Measurements from ENCODE around the gene LSM10. TPM values are rescaled to one million over a fixed set of nuclear protein-coding genes. Genes with fewer than 3 reads are reported as not detected.

LSM10 gene
- total RNA-seq, 1 experiment from 2014 or later: 19.2 TPM

DNA sequence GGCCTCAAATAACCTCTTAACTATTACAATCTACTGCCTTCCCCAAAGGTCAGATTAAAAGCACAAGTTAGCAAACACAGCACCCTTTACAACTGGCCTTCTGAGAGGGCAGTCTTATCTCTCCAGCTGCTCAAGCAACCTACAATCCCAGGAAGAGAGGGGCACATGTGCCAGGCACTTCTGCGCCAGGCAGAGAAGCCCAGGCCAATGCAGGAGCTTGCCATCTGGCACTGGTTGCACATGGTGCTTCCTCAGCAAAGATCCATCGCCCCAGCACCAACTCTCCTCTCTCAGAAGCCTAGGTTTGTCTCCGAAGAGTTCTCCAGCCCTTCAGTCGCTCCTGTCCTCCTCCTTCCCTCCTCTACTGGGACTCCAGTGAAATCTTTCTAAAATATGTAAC is 14.5 kb downstream of the LSM10 start:
- Histone ChIP-seq H3K4me1 (ENCODE audit: insufficient read depth, low read length) (peaks cover 21% of the 10 kb centered on the region), H3K4me2 (ENCODE audit: low read length) (no peak overlapping the region), H3F3A (ENCODE audit: low read length, unreplicated experiment) (peaks cover 6% of the 10 kb centered on the region), H3K9me3 (ENCODE audit: low read length) (no peaks in the 10 kb centered on the region), H2AFZ (ENCODE audit: low read length) (no peak overlapping the region), H3K9me2 (replicated peaks; ENCODE audit: low read length) (no peaks in the 10 kb centered on the region), H3K9ac (ENCODE audit: low read length) (no peak overlapping the region), H4K20me1 (ENCODE audit: low read length) (peaks cover 12% of the 10 kb centered on the region; the same call in 1 of the 2 replicates), H3K27ac (ENCODE audit: low read length) (no peak overlapping the region), H3K4me3 (ENCODE audit: low read length) (no peak overlapping the region), H3K27me3 (ENCODE audit: low read length) (no peaks in the 10 kb centered on the region), H3K79me2 (ENCODE audit: low read length) (peaks cover 73% of the 10 kb centered on the region), H3K36me3 (ENCODE audit: low read depth, low read length) (no peaks in the 10 kb centered on the region; the same call in 1 of the 2 replicates)
- ChIA-PET POLR2A (ENCODE audit: unreplicated experiment) (no interaction called here), CTCF (no interaction called here)
- no TSS peak for BruUV-seq (replicated peaks)
- ATAC-seq (no peak), DNase-seq (no peak)
- TF ChIP-seq, protein P1, sequence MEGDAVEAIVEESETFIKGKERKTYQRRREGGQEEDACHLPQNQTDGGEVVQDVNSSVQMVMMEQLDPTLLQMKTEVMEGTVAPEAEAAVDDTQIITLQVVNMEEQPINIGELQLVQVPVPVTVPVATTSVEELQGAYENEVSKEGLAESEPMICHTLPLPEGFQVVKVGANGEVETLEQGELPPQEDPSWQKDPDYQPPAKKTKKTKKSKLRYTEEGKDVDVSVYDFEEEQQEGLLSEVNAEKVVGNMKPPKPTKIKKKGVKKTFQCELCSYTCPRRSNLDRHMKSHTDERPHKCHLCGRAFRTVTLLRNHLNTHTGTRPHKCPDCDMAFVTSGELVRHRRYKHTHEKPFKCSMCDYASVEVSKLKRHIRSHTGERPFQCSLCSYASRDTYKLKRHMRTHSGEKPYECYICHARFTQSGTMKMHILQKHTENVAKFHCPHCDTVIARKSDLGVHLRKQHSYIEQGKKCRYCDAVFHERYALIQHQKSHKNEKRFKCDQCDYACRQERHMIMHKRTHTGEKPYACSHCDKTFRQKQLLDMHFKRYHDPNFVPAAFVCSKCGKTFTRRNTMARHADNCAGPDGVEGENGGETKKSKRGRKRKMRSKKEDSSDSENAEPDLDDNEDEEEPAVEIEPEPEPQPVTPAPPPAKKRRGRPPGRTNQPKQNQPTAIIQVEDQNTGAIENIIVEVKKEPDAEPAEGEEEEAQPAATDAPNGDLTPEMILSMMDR (conservative IDR thresholded peaks at IDR 0.05; ENCODE audit: low read depth, low read length): no peak
- TF ChIP-seq EZH2phosphoT487 (IDR thresholded peaks at IDR 0.05; ENCODE audit: borderline replicate concordance, low read length) (no peak), EZH2 (IDR thresholded peaks at IDR 0.05; ENCODE audit: low read length, unreplicated experiment) (no peak)
- intact Hi-C loops (cut with micrococcal nuclease): no loop called here

DNA sequence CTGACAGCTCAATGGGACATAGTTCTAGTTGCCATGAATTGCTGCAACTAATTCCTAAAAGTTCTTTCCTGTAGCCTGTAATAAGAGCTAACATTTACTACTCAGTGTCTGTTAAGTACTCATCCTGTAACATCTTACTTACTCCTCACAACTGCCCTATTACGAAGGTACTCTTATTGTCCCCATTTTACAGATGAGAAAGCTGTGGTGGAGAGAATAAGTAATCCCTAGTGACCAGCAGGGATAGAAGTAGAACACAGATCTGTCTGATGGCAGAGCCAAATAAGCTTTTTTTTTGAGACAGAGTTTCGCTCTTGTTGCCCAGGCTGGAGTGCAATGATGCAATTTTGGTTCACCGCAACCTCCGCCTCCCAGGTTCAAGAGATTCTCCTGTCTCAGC is 15.0 kb downstream of the LSM10 start:
- DNase-seq: no peak
- Histone ChIP-seq H3K4me1 (ENCODE audit: insufficient read depth, low read length) (peaks cover 18% of the 10 kb centered on the region), H3K36me3 (ENCODE audit: low read depth, low read length) (peaks cover 5% of the 10 kb centered on the region; the same call in 1 of the 2 replicates), H3K4me3 (ENCODE audit: low read length) (no peak overlapping the region), H3K79me2 (ENCODE audit: low read length) (peaks cover 79% of the 10 kb centered on the region), H3K27ac (ENCODE audit: low read length) (no peak overlapping the region), H2AFZ (ENCODE audit: low read length) (no peak overlapping the region), H3F3A (ENCODE audit: low read length, unreplicated experiment) (peaks cover 6% of the 10 kb centered on the region), H3K27me3 (ENCODE audit: low read length) (no peaks in the 10 kb centered on the region), H3K4me2 (ENCODE audit: low read length) (no peak overlapping the region), H3K9ac (ENCODE audit: low read length) (no peak overlapping the region), H3K9me2 (replicated peaks; ENCODE audit: low read length) (no peaks in the 10 kb centered on the region), H3K9me3 (ENCODE audit: low read length) (no peaks in the 10 kb centered on the region), H4K20me1 (ENCODE audit: low read length) (peaks cover 12% of the 10 kb centered on the region; the same call in 1 of the 2 replicates)
- TF ChIP-seq EZH2phosphoT487 (IDR thresholded peaks at IDR 0.05; ENCODE audit: borderline replicate concordance, low read length): no peak
- TF ChIP-seq, protein P1 (conservative IDR thresholded peaks at IDR 0.05; ENCODE audit: low read depth, low read length): no peak
- TF ChIP-seq EZH2 (IDR thresholded peaks at IDR 0.05; ENCODE audit: low read length, unreplicated experiment): no peak
- ChIA-PET CTCF (no interaction called here), POLR2A (ENCODE audit: unreplicated experiment) (no interaction called here)
- ATAC-seq: no peak
- BruUV-seq (replicated peaks): no TSS peak
- intact Hi-C loops (cut with micrococcal nuclease): no loop called here

DNA sequence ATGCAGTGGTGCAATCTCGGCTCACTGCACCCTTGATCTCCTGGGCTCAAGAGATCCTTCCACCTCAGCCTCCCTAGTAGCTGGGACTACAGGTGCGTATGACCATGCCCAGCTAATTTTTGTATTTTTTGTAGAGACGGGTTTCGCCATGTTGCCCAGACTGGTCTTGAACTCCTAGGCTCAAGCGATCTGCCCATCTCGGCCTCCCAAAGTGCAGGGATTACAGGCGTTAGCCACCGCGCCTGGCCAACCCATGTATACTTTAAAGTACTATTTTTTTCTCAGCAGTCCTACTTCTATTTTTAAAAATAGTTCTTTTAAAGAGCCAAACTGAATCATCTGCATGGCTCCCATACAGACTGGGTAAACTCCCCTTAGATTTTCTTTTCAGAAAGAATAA is 15.5 kb downstream of the LSM10 start:
- ChIA-PET CTCF (no interaction called here), POLR2A (ENCODE audit: unreplicated experiment) (no interaction called here)
- Histone ChIP-seq H3K36me3 (ENCODE audit: low read depth, low read length) (peaks cover 6% of the 10 kb centered on the region; the same call in 1 of the 2 replicates), H4K20me1 (ENCODE audit: low read length) (peaks cover 12% of the 10 kb centered on the region; the same call in 1 of the 2 replicates), H3K79me2 (ENCODE audit: low read length) (peaks cover 82% of the 10 kb centered on the region), H3K4me2 (ENCODE audit: low read length) (no peak overlapping the region), H3K4me3 (ENCODE audit: low read length) (no peak overlapping the region), H3K9me2 (replicated peaks; ENCODE audit: low read length) (no peaks in the 10 kb centered on the region), H3K9ac (ENCODE audit: low read length) (no peak overlapping the region), H3F3A (ENCODE audit: low read length, unreplicated experiment) (peaks cover 4% of the 10 kb centered on the region), H3K27ac (ENCODE audit: low read length) (no peak overlapping the region), H2AFZ (ENCODE audit: low read length) (no peak overlapping the region), H3K9me3 (ENCODE audit: low read length) (no peaks in the 10 kb centered on the region), H3K4me1 (ENCODE audit: insufficient read depth, low read length) (peaks cover 13% of the 10 kb centered on the region), H3K27me3 (ENCODE audit: low read length) (no peaks in the 10 kb centered on the region)
- ATAC-seq (no peak), DNase-seq (no peak)
- TF ChIP-seq EZH2 (IDR thresholded peaks at IDR 0.05; ENCODE audit: low read length, unreplicated experiment) (no peak), EZH2phosphoT487 (IDR thresholded peaks at IDR 0.05; ENCODE audit: borderline replicate concordance, low read length) (no peak)
- TF ChIP-seq, protein P1 (conservative IDR thresholded peaks at IDR 0.05; ENCODE audit: low read depth, low read length): no peak
- intact Hi-C loops (cut with micrococcal nuclease): no loop called here
- no TSS peak for BruUV-seq (replicated peaks)

Measured in PC-3 (cell line).